HG03108 (cell line): ENCODE results near the gene NTN1.
"Not testable (repeated sequence)": the region's sequence is repeated elsewhere in the genome, so short reads cannot be mapped to it uniquely, and the experiment has no call there.

ENCODE experiments used
- ATAC-seq: cut with Tn5 transposase; IDR thresholded peaks from one replicate; pipeline ENCODE4 v1.9.1; 2021; ENCODE audit warnings: moderate library complexity; ENCODE audit not compliant: unreplicated experiment

Gene NTN1

GRCh38 chr17:9080296-9080914 lies 59.1 kb downstream of the NTN1 start:
- no peak for ATAC-seq

GRCh38 chr17:9080983-9081382 lies 59.7 kb downstream of the NTN1 start:
- no peak for ATAC-seq

GRCh38 chr17:9086577-9086976 lies 65.3 kb downstream of the NTN1 start:
- ATAC-seq: no peak

- no peak for ATAC-seq
These were observed 66.6 kb downstream of the NTN1 start for GRCh38 chr17:9087921-9088320.

GRCh38 chr17:9090641-9091096 lies 69.4 kb downstream of the NTN1 start:
- no peak for ATAC-seq

GRCh38 chr17:9094193-9094592 lies 72.9 kb downstream of the NTN1 start:
- no peak for ATAC-seq

- no peak for ATAC-seq
These were observed 74.1 kb downstream of the NTN1 start for GRCh38 chr17:9095390-9095789.

- no peak for ATAC-seq
These were observed 77.0 kb downstream of the NTN1 start for GRCh38 chr17:9098242-9098825.

GRCh38 chr17:9101356-9101755 lies 80.0 kb downstream of the NTN1 start:
- no peak for ATAC-seq

GRCh38 chr17:9103193-9103592 lies 81.9 kb downstream of the NTN1 start:
- ATAC-seq: not testable (repeated sequence)

- no peak for ATAC-seq
These were observed 83.2 kb downstream of the NTN1 start for GRCh38 chr17:9104370-9105041.

- no peak for ATAC-seq
These were observed 84.0 kb downstream of the NTN1 start for GRCh38 chr17:9105068-9105868.

- not testable (repeated sequence) for ATAC-seq
These were observed 85.0 kb downstream of the NTN1 start for GRCh38 chr17:9106278-9106677.

GRCh38 chr17:9107527-9107926 lies 86.2 kb downstream of the NTN1 start:
- ATAC-seq: no peak

GRCh38 chr17:9108146-9108545 lies 86.8 kb downstream of the NTN1 start:
- ATAC-seq: no peak

- no peak for ATAC-seq
These were observed 88.6 kb downstream of the NTN1 start for GRCh38 chr17:9109933-9110332.

GRCh38 chr17:9110501-9110900 lies 89.2 kb downstream of the NTN1 start:
- no peak for ATAC-seq

GRCh38 chr17:9115214-9116191 lies 94.2 kb downstream of the NTN1 start:
- no peak for ATAC-seq

GRCh38 chr17:9116311-9116835 lies 95.1 kb downstream of the NTN1 start:
- no peak for ATAC-seq
